Measurements from ENCODE around the gene SLC39A10.
"Not testable (repeated sequence)": the region's sequence is repeated elsewhere in the genome, so short reads cannot be mapped to it uniquely, and the experiment has no call there.

SLC39A10 gene

GRCh38 chr2:195674491-195675221 is 17.6 kb downstream of the SLC39A10 start:
- no peak for DNase-seq

- DNase-seq, result no peak
These were observed 18.9 kb downstream of the SLC39A10 start for GRCh38 chr2:195675783-195676427.

- no peak for DNase-seq
These were observed 20.3 kb downstream of the SLC39A10 start for GRCh38 chr2:195677290-195677689.

GRCh38 chr2:195677884-195678283 is 20.9 kb downstream of the SLC39A10 start:
- DNase-seq, result no peak

- DNase-seq, result no peak
These were observed 25.1 kb downstream of the SLC39A10 start for GRCh38 chr2:195682077-195682476.

GRCh38 chr2:195683174-195683573 is 26.1 kb downstream of the SLC39A10 start:
- DNase-seq, result no peak

GRCh38 chr2:195686564-195686963 is 29.5 kb downstream of the SLC39A10 start:
- DNase-seq, result no peak

- DNase-seq, result no peak
These were observed 30.5 kb downstream of the SLC39A10 start for GRCh38 chr2:195687320-195688086.

- not testable (repeated sequence) for DNase-seq
These were observed 35.5 kb downstream of the SLC39A10 start for GRCh38 chr2:195692531-195692930.

- no peak for DNase-seq
These were observed 37.5 kb downstream of the SLC39A10 start for GRCh38 chr2:195694553-195694952.

GRCh38 chr2:195695002-195695631 is 38.1 kb downstream of the SLC39A10 start:
- DNase-seq, result no peak

- no peak for DNase-seq
These were observed 39.0 kb downstream of the SLC39A10 start for GRCh38 chr2:195696012-195696411.

GRCh38 chr2:195697681-195698220 is 40.7 kb downstream of the SLC39A10 start:
- no peak for DNase-seq

- DNase-seq, result no peak
These were observed 43.5 kb downstream of the SLC39A10 start for GRCh38 chr2:195700480-195700879.

GRCh38 chr2:195706161-195706900 is 49.3 kb downstream of the SLC39A10 start:
- DNase-seq, result no peak

GRCh38 chr2:195709901-195710806 is 53.1 kb downstream of the SLC39A10 start:
- no peak for DNase-seq

- no peak for DNase-seq
These were observed 54.5 kb downstream of the SLC39A10 start for GRCh38 chr2:195711478-195711877.

- DNase-seq, result no peak
These were observed 59.4 kb downstream of the SLC39A10 start for GRCh38 chr2:195716466-195716865.

GRCh38 chr2:195721042-195721441 is 64.0 kb downstream of the SLC39A10 start:
- no peak for DNase-seq

GRCh38 chr2:195722075-195722474 is 65.0 kb downstream of the SLC39A10 start:
- DNase-seq, result no peak

GRCh38 chr2:195727106-195727505 is 70.1 kb downstream of the SLC39A10 start:
- DNase-seq, result no peak

All from NCI-H774 (cell line).